ENCODE data around the gene TNNI2.

Gene TNNI2

GRCh38 chr11:1834779-1835670 is 3.8 kb upstream of the TNNI2 start, which contains the start of gene SYT8:
TSS of gene SYT8 (plus strand) at chr11:1834990. CDS start at chr11:1835106, 116 bp downstream.
- no peak for DNase-seq

- no peak for DNase-seq
These were observed 3.1 kb upstream of the TNNI2 start for GRCh38 chr11:1835671-1836010.

DNA sequence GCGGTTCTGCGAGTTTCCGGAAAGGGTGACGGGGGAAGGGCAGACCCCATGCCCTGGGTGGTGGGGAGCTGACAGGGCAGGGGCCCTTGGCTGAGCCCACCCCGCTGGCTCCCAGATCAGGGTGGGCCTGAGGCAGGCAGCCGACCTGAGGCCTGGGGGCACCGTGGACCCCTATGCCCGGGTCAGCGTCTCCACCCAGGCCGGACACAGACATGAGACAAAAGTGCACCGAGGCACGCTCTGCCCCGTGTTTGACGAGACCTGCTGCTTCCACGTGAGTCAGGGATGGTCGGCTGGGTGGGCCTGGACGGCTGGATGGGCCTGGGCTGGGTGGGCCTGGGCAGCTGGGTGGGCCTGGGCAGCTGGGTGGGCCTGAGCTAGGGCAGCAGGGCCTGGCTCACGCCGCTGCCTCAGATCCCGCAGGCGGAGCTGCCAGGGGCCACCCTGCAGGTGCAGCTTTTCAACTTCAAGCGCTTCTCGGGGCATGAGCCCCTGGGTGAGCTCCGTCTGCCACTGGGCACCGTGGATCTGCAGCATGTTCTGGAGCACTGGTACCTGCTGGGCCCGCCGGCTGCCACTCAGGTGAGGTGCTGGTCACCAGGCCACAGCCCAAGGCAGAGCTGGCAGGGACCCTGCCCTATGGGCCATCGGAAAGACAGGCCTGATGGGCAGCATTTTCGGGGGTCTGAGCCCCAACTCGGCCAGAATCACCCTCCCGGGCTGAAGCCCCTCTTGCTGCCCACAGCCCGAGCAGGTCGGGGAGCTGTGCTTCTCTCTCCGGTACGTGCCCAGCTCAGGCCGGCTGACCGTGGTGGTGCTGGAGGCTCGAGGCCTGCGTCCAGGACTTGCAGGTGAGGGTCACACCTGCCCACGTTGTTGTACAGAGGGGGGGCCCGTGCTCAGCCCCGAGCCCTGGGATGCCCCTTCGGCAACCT is 2.5 kb upstream of the TNNI2 start:
- DNase-seq, result no peak

GRCh38 chr11:1837171-1838076 is 1.4 kb upstream of the TNNI2 start:
- DNase-seq, result no peak

DNA sequence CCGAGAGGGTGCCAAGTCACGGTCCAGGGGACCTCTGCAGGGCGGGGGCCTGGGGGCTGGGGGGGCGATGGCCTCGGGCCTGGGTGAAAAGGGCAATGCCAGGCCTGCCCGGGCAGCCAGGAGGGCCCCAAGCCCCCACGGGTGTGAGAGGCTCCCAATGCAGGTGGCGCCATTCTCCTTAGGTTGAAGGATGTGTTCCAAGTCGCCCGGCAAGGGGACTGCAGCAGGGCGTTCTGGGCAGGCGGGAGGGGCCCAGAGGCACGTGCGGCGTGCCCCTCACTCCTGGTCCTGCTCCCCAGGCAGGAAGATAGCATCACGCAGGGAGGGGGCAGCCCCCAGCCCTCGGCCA is 730 bp upstream of the TNNI2 start:
- DNase-seq, result no peak

DNA sequence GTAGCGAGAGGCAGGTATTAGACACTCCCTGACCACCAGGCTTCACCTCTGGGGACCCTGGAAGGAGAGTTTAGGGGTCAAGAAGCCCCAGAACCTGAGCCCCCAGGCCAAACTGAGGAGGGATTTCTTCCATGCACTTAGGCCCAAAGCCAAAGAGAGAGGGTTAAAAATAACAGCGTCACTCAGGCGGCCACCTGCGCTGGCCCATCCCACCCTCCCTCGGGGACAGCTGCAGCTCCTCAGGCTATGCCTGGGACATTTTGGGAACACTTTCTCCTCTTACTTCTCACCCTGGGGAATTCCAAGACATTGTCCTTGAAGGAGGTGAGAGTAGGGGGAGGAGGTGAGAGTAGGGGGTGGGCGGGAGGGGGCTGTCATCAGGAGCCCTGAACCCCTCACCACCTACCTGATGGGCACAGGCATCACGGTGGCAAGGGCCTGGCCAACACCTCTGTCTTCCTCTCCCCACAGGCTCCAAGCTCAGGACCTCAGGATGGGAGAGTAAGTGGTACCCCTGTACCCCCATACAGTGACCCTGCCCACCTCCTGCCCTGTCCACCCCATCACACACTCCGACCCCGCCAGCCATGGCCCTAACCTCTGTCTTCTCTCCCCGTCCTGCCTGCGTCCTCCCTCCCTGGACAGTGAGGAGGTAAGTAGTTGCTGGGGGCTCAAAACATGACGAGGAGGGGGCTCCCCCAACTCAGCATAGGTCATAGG is 583 bp downstream of the TNNI2 start:
- no peak for DNase-seq

GRCh38 chr11:1839924-1840779 is 1.4 kb downstream of the TNNI2 start:
- no peak for DNase-seq

- DNase-seq, result no peak
These were observed 2.1 kb downstream of the TNNI2 start for GRCh38 chr11:1840780-1841480.

DNA sequence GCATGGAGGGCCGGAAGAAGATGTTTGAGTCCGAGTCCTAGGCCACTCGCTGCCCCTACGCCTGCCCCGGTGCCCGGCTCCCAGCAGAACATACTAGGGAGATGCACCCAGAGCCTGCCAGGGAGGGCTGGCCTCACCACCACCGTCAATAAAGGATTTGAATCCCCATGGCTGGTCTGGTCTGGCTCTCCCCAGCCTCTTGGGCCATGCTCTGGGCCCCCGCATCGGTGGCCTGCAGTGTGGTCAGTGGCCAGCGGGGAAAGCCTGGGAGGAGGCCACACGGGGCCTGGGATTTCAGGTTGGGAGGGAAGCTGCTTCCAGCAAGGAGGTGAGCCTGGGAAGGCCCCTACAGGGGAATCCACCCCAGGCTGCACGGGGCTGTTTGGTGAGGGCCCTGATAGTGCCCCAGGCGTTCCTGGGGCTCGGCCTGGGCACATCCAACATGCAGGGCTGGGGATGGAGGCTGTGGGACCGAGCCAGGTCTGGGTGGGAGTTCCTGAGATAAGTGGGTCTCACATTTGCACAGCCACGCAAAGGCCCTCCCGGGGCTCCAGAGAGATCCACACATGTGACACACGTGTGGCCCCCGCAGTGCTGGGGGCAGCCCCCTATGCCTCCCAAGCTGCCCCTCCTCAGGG is 2.8 kb downstream of the TNNI2 start:
- no peak for DNase-seq

GRCh38 chr11:1842149-1843097 is 3.6 kb downstream of the TNNI2 start:
- no peak for DNase-seq

DNA sequence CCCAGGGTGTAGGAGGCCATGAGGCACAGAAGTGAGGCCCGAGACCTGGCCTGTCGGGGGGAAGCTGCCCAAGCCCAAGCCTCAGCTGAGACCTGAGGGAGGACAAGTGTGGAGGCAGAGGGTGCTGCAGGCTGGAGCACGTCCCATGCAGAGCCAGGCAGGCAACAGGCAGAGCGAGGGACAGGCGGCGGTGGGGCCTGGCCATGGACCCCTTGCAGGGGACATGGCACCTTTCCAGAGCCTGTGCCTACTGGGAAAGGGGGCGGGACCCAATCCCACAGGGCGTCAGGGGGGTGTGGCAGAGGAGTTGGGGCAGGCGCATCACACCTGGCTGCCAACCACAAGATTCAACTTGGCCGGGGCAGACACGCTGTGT is 4.3 kb downstream of the TNNI2 start:
- no peak for DNase-seq

GRCh38 chr11:1843796-1844195 is 5.0 kb downstream of the TNNI2 start:
- DNase-seq, result no peak

- no peak for DNase-seq
These were observed 5.7 kb downstream of the TNNI2 start for GRCh38 chr11:1844221-1845094.

DNA sequence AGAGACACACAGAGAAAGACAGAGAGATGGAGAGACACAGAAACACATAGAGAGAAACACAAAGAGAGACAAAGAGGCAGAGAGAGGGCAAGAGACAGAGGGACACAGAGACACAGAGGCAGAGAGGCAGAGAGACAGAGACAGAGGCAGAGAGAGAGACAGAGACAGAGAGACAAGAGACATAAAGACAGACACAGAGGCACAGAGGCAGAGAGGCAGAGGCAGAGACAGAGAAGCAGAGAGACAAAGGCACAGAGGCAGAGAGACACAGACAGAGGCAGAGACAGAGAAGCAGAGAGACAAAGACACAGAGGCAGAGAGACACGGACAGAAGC is 6.3 kb downstream of the TNNI2 start:
- DNase-seq, result no peak

GRCh38 chr11:1845561-1846452 is 7.0 kb downstream of the TNNI2 start:
- no peak for DNase-seq

GRCh38 chr11:1846453-1846932 is 7.7 kb downstream of the TNNI2 start:
- no peak for DNase-seq

Data from NCI-H187 (cell line).